H9 (cell line): Measurements from ENCODE around the gene F10. TPM values are rescaled to one million over a fixed set of nuclear protein-coding genes. Genes with fewer than 3 reads are reported as not detected.

Source experiments
- DNase-seq: peaks from one replicate; pipeline ENCODE4 v3.0.0-alpha.2; 2017
- H2AFZ ChIP-seq: one replicate; pipeline ENCODE4 v1.6.1; 2013; ENCODE audit warnings: mild to moderate bottlenecking, low read length, control low read depth, moderate library complexity
- H2AK5ac ChIP-seq: 2 replicates; pipeline ENCODE4 v1.6.1; 2013; ENCODE audit warnings: low read length, control low read depth, mixed read lengths; ENCODE audit not compliant: insufficient read length
- H2BK120ac ChIP-seq: one replicate; pipeline ENCODE4 v1.6.1; 2013; ENCODE audit warnings: low read depth, mild to moderate bottlenecking, low read length, control low read depth, inconsistent platforms; ENCODE audit not compliant: poor library complexity, severe bottlenecking
- H2BK12ac ChIP-seq: 2 replicates; pipeline ENCODE4 v1.6.1; 2013; ENCODE audit warnings: low read length, control low read depth, mixed read lengths, low read depth; ENCODE audit not compliant: insufficient read length
- H2BK15ac ChIP-seq: 2 replicates; pipeline ENCODE4 v1.6.1; 2013; ENCODE audit warnings: low read depth, low read length, control low read depth
- H2BK20ac ChIP-seq: one replicate; pipeline ENCODE4 v1.6.1; 2013; ENCODE audit warnings: low read depth, mild to moderate bottlenecking, low read length, control low read depth, inconsistent platforms; ENCODE audit not compliant: poor library complexity, severe bottlenecking
- H2BK5ac ChIP-seq: 2 replicates; pipeline ENCODE4 v1.6.1; 2013; ENCODE audit warnings: low read length, control low read depth, mixed read lengths; ENCODE audit not compliant: insufficient read length
- H3K14ac ChIP-seq: 2 replicates; pipeline ENCODE4 v1.6.1; 2013; ENCODE audit warnings: low read length, control low read depth; ENCODE audit not compliant: insufficient read depth
- H3K18ac ChIP-seq: 2 replicates; pipeline ENCODE4 v1.6.1; 2013; ENCODE audit warnings: low read depth, mild to moderate bottlenecking, mixed read lengths, low read length, control low read depth; ENCODE audit not compliant: insufficient read length
- H3K23ac ChIP-seq: 2 replicates; pipeline ENCODE4 v1.6.1; 2013; ENCODE audit warnings: low read length, control low read depth, mixed read lengths, low read depth; ENCODE audit not compliant: insufficient read length
- H3K23me2 ChIP-seq: 2 replicates; pipeline ENCODE4 v1.6.1; 2013; ENCODE audit warnings: low read depth, mild to moderate bottlenecking, mixed read lengths, low read length, control low read depth; ENCODE audit not compliant: insufficient read length, poor library complexity, severe bottlenecking
- H3K27ac ChIP-seq: 2 replicates; pipeline ENCODE4 v1.5.1; 2013; ENCODE audit warnings: low read length, control low read depth, mixed read lengths, low read depth; ENCODE audit not compliant: insufficient read length
- H3K27me3 ChIP-seq: 2 replicates; pipeline ENCODE4 v1.6.1; 2013; ENCODE audit warnings: low read length, control low read depth, inconsistent platforms; ENCODE audit not compliant: insufficient read depth
- H3K4ac ChIP-seq: 2 replicates; pipeline ENCODE4 v1.6.1; 2013; ENCODE audit warnings: low read depth, mild to moderate bottlenecking, control low read depth, inconsistent platforms, low read length, moderate library complexity
- H3K4me1 ChIP-seq: 2 replicates; pipeline ENCODE4 v1.6.1; 2013; ENCODE audit warnings: low read length, control low read depth, inconsistent platforms; ENCODE audit not compliant: insufficient read depth
- H3K4me2 ChIP-seq: 2 replicates; pipeline ENCODE4 v1.6.1; 2013; ENCODE audit warnings: low read length, control low read depth, mixed read lengths; ENCODE audit not compliant: insufficient read length, insufficient read depth
- H3K56ac ChIP-seq: 2 replicates; pipeline ENCODE4 v1.6.1; 2013; ENCODE audit warnings: low read depth, mild to moderate bottlenecking, mixed read lengths, low read length, control low read depth; ENCODE audit not compliant: insufficient read length
- H3K79me1 ChIP-seq: 2 replicates; pipeline ENCODE4 v1.6.1; 2013; ENCODE audit warnings: low read depth, mild to moderate bottlenecking, moderate library complexity, low read length, control low read depth, inconsistent platforms; ENCODE audit not compliant: insufficient read depth, poor library complexity, severe bottlenecking
- H3K79me2 ChIP-seq: 2 replicates; pipeline ENCODE4 v1.6.1; 2013; ENCODE audit warnings: low read length, control low read depth, inconsistent platforms; ENCODE audit not compliant: insufficient read depth
- H3K9ac ChIP-seq: 2 replicates; pipeline ENCODE4 v1.6.1; 2013; ENCODE audit warnings: low read length, control low read depth, mixed read lengths; ENCODE audit not compliant: insufficient read length; ENCODE audit errors: extremely low read depth
- H3K9me3 ChIP-seq: one replicate; pipeline ENCODE4 v1.6.1; 2013; ENCODE audit warnings: low read depth, low read length, inconsistent platforms; ENCODE audit not compliant: control insufficient read depth
- H3T11ph ChIP-seq: one replicate; pipeline ENCODE4 v1.6.1; 2013; ENCODE audit warnings: mild to moderate bottlenecking, low read length, control low read depth, inconsistent platforms
- H4K20me1 ChIP-seq: one replicate; pipeline ENCODE4 v1.6.1; 2013; ENCODE audit not compliant: control insufficient read depth, insufficient read length, insufficient read depth
- H4K5ac ChIP-seq: 2 replicates; pipeline ENCODE4 v1.6.1; 2013; ENCODE audit warnings: low read depth, mild to moderate bottlenecking, mixed read lengths, low read length, control low read depth; ENCODE audit not compliant: insufficient read length
- H4K8ac ChIP-seq: replicated peaks from 2 replicates; pipeline ENCODE4 v1.6.1; 2013; ENCODE audit warnings: low read length, control low read depth, mixed read lengths, low read depth; ENCODE audit not compliant: insufficient read length
- H4K91ac ChIP-seq: 2 replicates; pipeline ENCODE4 v1.6.1; 2013; ENCODE audit warnings: low read depth, mild to moderate bottlenecking, moderate library complexity, mixed read lengths, low read length, control low read depth; ENCODE audit not compliant: insufficient read length
- H3K27ac Mint-ChIP-seq, 3 experiments: 2 replicates in 2 of 3; 3 replicates in 1 of 3; pipeline ENCODE4 v1.8.0; 2020 to 2021; ENCODE audit warnings: mixed read lengths in 3 of 3, mild to moderate bottlenecking in 1 of 3, moderate library complexity in 1 of 3
- H3K27me3 Mint-ChIP-seq: 2 replicates; pipeline ENCODE4 v1.8.0; 2021; ENCODE audit warnings: low read depth, mild to moderate bottlenecking, moderate library complexity, mixed read lengths
- H3K36me3 Mint-ChIP-seq, 3 experiments: 2 replicates in 2 of 3; 3 replicates in 1 of 3; pipeline ENCODE4 v1.8.0; 2020 to 2021; ENCODE audit warnings: low read depth in 3 of 3, mixed read lengths in 3 of 3; ENCODE audit not compliant: insufficient read depth in 1 of 3
- H3K4me1 Mint-ChIP-seq, 2 experiments: 2 replicates each; pipeline ENCODE4 v1.8.0; 2020; ENCODE audit warnings: mixed read lengths in 2 of 2
- H3K4me3 Mint-ChIP-seq, 2 experiments: 2 replicates in 1 of 2; 3 replicates in 1 of 2; pipeline ENCODE4 v1.8.0; 2020 to 2021; ENCODE audit warnings: mild to moderate bottlenecking in 2 of 2, mixed read lengths in 2 of 2, moderate library complexity in 1 of 2
- H3K9me3 Mint-ChIP-seq, 2 experiments: 2 replicates in 1 of 2; 3 replicates in 1 of 2; pipeline ENCODE4 v1.8.0; 2020; ENCODE audit warnings: mild to moderate bottlenecking in 2 of 2, mixed read lengths in 2 of 2, moderate library complexity in 1 of 2
- CTCF ChIP-seq: fragments of 200-600 bp; sonication (generic); conservative IDR thresholded peaks from 3 replicates; pipeline ENCODE4 v1.8.0; 2021; ENCODE audit warnings: antibody characterized with exemption, mild to moderate bottlenecking
- WGBS: extraction: QIAGEN DNeasy Blood & Tissue Kit; methylation state at CpG from one replicate; pipeline ENCODE4 v1.1.7; 2013; ENCODE audit warnings: missing lambda C conversion rate, low lambda C conversion rate, mixed read lengths; ENCODE audit not compliant: insufficient read length; ENCODE audit errors: extremely low coverage; 5-methylcytosine and 5-hydroxymethylcytosine counted together
- total RNA-seq: library from RNA; stranded (reverse); gene quantifications from 2 replicates; pipeline ENCODE4 v1.2.1, GENCODE V29; 2021

Gene F10
- total RNA-seq, 1 experiment from 2014 or later = 1.7 TPM

GRCh38 chr13:113074401-113074800 is 48.2 kb upstream of the F10 start:
- H3K4ac ChIP-seq = no peak overlapping the region
- H3K56ac ChIP-seq = no peak overlapping the region
- no peak overlapping the region for H2BK5ac ChIP-seq
- DNase-seq = no peak
- no peak overlapping the region for H2AK5ac ChIP-seq
- H3K4me1 ChIP-seq = no peaks in the 10 kb centered on the region; the same call in 1 of the 2 replicates
- Mint-ChIP-seq H3K9me3 (peaks cover 0 to 4% of the 10 kb centered on the region in 2 experiments; a peak in 2 of 5 replicates), H3K27ac (no peak overlapping the region), H3K36me3 (peaks cover 10 to 15% (median 13%) of the 10 kb centered on the region in 3 experiments; a peak in 5 of 7 replicates), H3K4me3 (no peak overlapping the region), H3K27me3 (no peaks in the 10 kb centered on the region), H3K4me1 (peaks cover 6% of the 10 kb centered on the region in 2 experiments)
- H3K18ac ChIP-seq = no peak overlapping the region
- no peaks in the 10 kb centered on the region for H3K27me3 ChIP-seq
- no peak overlapping the region for H3K14ac ChIP-seq
- no peak overlapping the region for H4K5ac ChIP-seq
- no peaks in the 10 kb centered on the region for H4K20me1 ChIP-seq
- H3K23ac ChIP-seq = no peak overlapping the region
- H2AFZ ChIP-seq = no peak overlapping the region
- H3K4me2 ChIP-seq = no peak overlapping the region
- H2BK12ac ChIP-seq = no peak overlapping the region
- no peak overlapping the region for H3T11ph ChIP-seq
- H3K79me1 ChIP-seq = no peaks in the 10 kb centered on the region
- TF ChIP-seq CTCF = no peak
- no peak overlapping the region for H2BK120ac ChIP-seq
- no peak overlapping the region for H4K8ac ChIP-seq
- H3K79me2 ChIP-seq = no peaks in the 10 kb centered on the region
- no peak overlapping the region for H3K9ac ChIP-seq
- no peak overlapping the region for H4K91ac ChIP-seq
- H3K27ac ChIP-seq = no peak overlapping the region
- H2BK15ac ChIP-seq = no peak overlapping the region
- WGBS = no CpG with 5 or more reads among the region's 18 CpGs
- no peak overlapping the region for H2BK20ac ChIP-seq
- H3K23me2 ChIP-seq = no peaks in the 10 kb centered on the region
- no peaks in the 10 kb centered on the region for H3K9me3 ChIP-seq
